ENCODE results near the gene RASSF8. TPM values are rescaled to one million over a fixed set of nuclear protein-coding genes. Genes with fewer than 3 reads are reported as not detected.

The RASSF8 gene
- polyA plus RNA-seq, 3 donors = 78.1 to 92.5 (median 80.7) TPM

DNA sequence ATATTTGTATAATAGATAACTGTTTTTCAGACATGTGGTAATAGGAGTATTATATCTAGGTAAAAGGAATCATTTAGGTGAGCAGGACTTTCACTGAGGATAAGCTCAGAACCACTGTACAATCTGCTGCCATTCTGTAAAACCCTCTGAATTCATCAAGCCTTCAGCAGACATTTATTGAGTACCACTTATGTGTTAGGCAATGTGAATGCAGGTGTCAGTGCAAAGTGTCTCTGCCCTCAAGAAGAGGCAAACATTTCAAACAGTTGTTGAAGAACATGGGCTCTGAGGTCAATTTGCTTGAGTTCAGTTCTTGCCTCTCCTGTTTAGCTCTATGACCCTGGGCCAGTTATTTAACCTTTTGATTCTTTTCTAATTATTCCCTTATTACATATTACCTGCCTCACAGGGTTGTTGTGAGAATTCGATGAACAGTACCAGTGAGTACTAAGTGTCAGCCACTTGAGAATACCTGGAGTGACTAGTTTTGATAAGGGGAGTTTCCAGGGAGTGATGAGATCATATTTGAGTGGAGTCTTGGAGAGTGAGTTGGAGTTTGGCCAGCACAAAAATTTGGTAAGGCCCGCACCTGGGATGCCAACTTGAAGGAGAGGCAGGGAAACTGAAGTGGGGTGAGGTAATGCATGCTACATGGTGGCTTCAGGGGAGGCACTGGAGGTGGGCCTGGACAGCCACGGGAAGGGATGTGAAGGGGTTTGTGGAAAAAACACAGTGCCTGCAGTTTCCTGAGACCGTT is 33.7 kb downstream of the RASSF8 start:
- DNase-seq (ENCODE audit: low read depth in 3 of 3, low spot score in 2 of 3) = no peak

DNA sequence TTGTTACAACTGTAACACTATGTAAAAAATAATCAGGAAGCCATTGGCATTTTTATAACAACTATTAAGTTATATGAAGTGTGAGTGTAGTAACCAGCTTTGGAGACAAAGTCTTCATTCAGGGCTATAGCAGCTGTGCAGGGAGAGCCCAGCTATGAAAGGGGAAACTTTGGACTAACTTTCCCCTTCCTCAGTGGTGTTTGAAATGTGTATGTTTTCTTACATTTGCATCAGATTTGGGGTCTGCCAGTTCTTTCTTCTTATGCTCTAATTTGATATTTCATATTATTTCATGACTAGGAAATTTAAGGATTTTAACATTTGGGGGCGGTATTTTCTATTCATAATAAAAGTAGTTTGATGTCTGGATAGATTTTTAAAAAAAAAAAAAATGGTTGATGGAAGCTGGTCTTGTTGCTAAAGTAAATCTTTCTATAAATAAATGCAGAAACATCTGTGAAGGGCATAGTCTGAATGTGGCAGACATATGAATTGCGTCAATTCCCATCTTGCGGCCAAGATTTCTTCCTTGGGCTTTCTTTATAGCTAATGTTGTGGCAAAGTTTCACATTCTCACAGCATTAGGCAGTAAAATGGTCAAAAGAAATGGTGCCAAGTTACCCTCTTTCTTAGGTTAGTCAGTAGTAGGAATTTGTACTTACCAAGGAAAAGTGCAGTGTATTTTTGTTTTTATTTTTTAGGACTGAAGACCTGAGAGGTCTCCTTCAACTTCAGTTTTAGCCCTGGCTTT is 35.6 kb downstream of the RASSF8 start:
- no peak for DNase-seq (ENCODE audit: low read depth in 3 of 3, low spot score in 2 of 3)

DNA sequence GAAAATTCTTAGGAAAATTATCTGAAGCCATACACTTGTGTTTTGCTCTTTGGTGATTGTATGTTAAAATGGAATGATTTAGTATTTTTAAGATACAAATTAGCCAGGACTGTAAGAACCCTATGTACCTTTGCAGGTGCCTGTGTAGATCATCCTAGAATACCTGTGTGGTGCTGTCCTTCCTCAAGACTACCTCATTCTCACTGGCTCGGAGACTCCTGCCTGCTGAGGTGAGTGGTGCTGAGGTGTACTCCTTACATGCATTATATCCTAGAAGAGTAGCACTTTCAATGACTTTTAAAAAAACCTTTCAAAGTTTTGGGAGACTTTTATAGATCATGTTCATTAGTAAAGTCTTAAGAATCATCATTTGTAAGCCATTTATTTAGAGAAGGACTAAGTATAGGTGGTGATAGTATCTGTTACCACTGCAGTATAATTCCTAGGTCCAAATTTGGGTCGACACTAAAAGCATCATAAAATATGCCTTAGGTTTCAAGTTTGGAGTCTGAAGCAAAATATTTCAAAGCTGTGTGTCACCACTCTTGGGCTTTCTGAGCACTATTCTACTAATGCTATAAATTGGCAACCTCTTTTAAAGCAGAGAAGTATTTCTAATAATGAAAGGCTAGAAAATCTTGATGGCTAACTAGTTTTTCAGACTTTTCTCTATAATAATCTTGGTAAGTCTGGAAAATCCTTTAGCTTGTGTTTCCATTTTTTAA is 36.6 kb downstream of the RASSF8 start:
- DNase-seq (ENCODE audit: low read depth in 3 of 3, low spot score in 2 of 3) = no peak

DNA sequence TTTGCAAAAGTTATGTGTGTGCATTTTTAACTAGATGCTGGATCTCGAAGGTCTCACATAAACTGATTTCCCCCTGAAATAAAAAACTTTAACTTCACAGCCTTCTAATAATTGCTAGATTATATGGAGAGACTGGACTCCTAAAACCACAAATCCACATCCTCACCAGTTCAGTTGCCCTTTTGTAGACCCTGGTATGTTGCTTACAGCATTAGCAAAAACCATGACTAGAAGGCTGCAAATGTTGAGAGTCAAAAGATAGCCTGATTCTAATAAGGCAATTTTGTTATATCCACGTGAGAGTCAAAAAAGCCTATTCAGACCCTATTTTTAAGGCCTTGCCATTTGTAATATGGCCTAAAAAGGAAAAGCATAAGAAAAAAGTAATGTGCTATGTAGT is 37.4 kb downstream of the RASSF8 start:
- no peak for DNase-seq (ENCODE audit: low read depth in 3 of 3, low spot score in 2 of 3)

DNA sequence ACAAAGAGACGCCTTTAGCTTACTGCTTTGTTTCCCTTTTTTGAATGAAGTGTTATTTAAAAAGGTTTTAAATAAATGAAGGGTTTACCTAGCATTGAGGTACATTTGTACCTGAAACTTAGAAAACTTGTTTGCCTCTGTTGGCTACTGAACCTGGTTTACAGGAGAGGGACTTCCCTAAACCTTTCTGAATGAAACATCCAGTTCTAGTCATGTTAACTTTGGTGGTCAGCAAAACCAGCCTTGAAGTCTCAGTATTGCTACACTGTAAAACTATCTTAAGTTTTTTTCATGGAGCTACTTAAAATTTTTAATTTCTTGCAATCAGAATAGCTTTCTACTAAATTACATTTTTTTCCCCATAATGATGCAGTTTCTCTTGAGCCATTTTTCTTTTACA is 38.2 kb downstream of the RASSF8 start:
- DNase-seq (ENCODE audit: low read depth in 3 of 3, low spot score in 2 of 3) = no peak

DNA sequence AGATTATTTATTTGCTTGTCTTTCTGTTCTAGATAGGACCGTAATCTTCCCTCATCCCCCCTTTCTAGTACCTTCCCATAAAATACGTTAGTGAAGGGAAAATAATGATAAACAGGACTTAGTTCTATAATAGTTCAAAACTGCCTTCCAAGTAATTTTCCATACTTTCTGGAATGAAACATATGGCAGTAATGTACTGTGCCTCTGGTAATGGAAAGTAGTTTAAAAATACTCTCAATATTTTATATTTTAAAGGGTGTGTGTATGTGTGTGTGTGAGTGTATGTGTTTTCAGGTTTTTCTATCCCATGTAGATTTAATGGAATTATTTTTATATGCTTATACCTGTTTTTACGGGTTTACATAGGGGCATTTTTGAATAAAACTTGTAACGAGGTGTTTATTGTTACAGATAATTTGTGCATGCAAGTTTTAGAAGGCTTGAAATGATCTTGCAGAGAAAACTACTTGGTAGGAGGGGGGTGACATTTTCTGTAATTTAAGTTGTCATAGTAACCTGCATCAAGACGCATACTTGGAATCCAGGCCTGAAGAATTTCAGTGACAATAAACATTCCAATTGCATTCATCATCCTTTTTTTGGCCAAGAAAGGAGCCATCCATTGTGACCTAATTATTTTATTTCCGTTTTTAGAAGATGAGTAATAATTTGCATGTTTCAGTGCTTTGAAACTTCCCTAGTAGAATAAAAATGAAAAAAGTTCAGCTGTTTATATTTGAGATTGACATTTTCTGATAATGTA is 38.9 kb downstream of the RASSF8 start:
- DNase-seq (ENCODE audit: low read depth in 3 of 3, low spot score in 2 of 3) = no peak

DNA sequence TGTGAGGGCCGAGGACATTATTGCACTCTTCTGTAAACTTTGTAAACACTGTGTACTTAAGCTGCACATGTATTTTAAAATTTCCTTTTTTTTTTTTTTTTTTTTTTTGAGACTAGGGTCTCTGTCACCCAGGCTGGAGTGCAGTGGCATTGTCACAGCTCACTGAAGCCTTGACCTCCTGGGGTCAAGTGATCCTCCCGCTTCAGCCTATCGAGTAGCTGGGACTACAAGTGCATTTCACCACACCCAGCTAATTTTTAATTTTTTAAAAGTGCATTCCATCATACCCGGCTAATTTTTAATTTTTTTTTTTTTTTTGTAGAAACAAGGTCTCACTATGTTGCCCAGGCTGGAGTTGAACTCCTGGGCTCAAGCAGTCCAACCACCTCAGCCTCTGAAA is 42.4 kb downstream of the RASSF8 start:
- DNase-seq (ENCODE audit: low read depth in 3 of 3, low spot score in 2 of 3) = no peak

DNA sequence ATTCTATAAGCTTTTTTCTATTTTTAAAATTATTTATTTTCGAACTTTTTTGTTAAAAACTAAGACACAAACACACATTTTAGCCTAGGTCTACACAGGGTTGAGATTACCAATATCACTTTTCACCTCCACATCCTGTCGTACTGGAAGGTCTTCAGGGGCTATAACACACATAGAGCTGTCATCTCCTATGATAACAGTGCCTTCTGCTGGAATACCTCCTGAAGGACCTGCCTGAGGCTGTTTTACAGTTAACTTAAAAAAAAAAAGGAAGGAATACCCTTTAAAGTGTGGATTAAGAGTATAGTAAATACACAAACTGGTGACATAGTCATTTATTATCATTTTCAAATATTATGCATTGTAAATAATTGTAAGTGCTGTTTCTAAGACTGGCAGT is 43.0 kb downstream of the RASSF8 start:
- DNase-seq (ENCODE audit: low read depth in 3 of 3, low spot score in 2 of 3) = no peak

DNA sequence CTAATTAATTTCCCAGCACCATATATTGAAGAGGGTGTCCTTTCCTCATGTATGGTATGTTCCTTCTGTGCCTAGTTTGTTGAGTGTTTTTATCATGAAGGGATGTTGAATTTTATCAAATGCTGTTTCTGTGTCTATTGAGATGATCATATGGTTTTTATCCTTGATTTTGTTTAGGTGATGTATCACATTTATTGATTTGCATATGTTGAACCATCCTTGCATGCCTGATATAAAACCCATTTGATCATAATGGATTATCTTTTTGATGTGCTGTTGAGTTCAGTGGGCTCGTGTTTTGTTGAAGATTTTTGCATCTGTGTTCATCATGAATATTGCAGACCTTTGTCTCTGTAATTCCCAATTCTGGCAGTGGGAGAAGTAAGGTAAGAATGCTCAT is 44.6 kb downstream of the RASSF8 start:
- no peak for DNase-seq (ENCODE audit: low read depth in 3 of 3, low spot score in 2 of 3)

DNA sequence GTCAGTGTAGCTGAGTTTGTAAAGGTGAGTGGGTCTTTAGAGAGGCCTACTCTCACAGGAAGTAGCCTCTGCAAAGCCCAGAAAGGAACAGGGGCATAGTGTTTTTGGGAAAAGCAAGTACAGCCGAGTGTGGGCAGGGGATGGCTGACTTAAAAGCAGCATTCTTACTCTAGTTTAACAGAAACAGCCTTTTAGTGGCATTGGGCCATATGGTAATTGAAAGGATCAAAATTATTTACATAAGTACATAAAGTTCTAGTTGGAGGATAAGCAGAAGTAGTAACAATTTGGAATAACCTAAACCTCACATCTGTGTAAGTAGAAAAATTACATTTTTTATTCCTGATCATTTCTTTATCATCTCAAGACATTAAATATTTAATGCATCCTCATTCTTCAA is 49.1 kb downstream of the RASSF8 start:
- no peak for DNase-seq (ENCODE audit: low read depth in 3 of 3, low spot score in 2 of 3)

DNA sequence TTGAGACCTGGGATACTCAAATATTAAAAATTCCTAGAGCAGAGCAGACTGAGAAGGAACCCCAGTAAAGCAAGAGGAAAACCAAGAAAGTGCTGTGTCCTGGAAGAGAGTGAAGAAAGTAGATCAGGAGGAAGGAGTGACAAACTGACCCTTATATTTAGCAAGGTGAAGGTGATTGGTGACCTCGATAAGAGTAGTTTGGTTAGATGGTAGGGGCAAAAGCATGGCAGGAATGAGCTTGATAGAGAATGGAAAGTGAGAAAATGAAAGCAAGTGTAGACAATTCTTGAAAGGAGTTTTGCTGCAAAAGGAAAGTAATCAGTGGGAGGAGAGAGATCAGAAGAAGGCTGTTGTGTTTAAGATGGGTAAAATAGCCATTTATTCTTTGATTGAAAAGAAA is 51.1 kb downstream of the RASSF8 start:
- no peak for DNase-seq (ENCODE audit: low read depth in 3 of 3, low spot score in 2 of 3)

DNA sequence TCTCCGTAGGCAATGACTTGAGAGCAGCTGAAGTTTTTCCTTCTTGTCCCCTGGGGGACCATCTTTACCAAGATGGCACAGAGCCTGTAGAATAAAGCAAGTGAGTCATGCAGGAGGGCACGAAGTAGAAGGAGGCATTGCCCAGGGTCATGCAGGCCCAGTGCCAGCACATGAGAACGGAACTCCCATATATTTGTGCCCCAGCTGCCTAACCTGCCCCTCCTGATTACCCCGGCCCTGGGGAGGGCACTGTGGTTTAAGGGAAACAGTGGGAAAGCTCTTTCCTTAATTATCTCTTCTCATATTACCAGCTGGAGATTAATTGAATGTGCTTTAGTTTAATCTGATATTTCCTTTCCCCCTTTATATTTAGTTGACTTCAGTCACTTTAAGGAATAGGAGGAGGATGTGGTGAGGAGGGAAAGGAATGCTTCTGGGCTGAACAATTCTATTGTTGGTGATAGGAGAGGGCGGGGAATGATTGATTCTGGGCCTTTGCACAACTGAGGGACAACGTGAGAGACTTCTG is 51.9 kb downstream of the RASSF8 start:
- no peak for DNase-seq (ENCODE audit: low read depth in 3 of 3, low spot score in 2 of 3)

DNA sequence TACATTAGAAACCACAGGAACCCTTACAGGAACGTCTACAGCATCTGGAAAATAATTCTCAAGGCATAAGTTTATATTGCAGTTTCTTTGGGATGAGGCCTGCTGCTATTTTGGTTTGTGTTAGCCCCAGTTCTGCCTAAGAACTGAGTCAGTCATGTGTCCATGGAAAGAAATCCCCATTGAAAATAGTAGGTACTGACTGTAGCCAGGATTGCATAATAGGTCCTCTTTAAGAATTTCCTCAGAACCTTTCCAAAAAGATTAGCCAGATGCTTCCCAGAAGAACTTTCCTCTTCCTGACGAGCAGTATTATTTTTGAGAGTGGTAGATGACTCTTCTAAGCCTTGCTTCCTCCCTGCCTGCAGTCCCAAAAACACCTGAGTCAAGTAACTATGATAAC is 52.6 kb downstream of the RASSF8 start:
- DNase-seq (ENCODE audit: low read depth in 3 of 3, low spot score in 2 of 3) = no peak

DNA sequence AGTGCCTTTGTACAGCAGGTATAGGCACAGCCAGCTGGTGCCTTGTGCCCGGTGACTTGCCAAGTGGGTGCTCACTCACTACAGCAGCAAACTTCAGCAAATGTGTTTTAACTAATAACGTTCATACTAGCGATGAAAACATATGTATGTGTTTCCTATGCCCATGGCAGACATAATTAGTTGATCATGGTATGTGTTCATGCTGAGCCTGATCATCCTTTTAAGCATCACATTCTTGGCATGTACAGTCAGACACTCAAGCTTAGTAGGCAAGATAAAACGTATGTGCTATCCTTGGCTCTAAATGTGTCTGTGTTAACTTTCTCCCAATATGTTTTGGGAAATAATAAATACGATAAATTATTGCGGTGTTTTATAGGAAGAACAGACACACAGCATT is 55.6 kb downstream of the RASSF8 start:
- no peak for DNase-seq (ENCODE audit: low read depth in 3 of 3, low spot score in 2 of 3)

DNA sequence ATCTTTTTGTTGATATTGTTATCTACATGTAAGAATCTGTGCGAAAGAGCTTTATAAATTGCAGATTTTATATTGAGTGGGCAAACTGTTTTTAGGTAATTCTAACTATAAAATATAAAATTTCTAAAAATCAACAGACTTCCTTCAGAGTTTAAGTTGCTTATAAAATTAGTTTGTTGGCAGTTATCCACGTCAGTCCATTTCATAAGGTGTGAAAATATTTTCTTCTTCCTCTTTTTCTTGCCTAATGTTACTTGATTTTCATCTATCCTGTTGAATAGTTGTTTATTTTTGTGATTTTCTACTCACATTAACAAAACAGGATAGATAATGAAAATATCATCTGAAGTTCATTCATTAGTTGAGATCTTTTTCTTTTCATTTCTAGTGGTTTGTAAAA is 58.0 kb downstream of the RASSF8 start:
- DNase-seq (ENCODE audit: low read depth in 3 of 3, low spot score in 2 of 3) = no peak

DNA sequence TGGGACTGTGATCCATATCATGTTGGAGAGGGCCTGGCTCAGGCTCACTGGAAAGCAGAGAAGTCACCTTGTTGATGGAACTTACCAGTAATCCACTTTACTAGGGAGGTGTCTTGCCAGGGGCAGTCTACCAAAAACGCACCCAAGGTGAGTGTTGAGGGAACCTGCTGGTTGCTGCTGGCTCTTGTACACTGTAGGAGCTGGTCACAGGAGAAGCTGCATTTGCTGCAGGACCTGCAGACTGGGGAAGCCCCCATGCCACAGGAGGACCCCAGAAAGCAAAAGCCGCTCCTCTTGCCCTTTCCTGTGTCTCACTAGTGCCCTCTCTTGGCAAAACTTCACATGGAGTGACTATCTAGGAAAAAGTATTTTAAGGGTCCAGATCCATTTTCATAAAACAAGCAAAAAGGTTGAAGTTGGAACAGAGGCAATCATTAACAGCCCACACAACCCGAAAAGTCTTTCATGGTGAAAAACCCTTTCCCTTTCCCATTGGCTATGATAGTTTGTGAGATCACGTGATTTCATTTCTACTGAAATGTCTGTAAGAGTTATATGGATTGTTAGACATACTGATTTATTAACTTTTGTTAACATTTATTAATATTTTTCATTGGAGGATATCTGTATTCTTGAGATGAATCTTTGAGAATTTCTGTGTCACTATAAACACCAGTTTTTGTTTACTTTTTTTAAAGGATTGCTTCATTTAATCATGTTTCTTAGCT is 59.2 kb downstream of the RASSF8 start:
- DNase-seq (ENCODE audit: low read depth in 3 of 3, low spot score in 2 of 3) = no peak

DNA sequence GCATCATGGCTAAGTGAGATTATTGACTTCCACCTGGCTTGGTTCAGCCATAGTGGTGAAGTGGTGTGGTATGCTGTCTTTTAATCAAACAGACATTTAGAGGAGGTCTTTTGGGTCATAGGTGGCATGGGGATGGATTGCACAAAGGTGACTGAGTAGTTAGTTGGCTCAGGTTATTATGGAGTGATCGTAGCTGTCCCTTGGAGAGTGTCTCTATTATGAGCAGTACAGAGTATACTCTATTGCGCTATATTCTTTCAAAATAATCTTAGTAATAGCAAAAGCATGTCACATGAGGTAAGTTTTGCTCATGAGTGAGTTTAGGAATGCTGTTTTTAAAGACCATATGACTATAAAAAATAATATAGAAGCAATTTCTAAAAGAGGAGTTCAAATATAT is 60.4 kb downstream of the RASSF8 start:
- no peak for DNase-seq (ENCODE audit: low read depth in 3 of 3, low spot score in 2 of 3)

DNA sequence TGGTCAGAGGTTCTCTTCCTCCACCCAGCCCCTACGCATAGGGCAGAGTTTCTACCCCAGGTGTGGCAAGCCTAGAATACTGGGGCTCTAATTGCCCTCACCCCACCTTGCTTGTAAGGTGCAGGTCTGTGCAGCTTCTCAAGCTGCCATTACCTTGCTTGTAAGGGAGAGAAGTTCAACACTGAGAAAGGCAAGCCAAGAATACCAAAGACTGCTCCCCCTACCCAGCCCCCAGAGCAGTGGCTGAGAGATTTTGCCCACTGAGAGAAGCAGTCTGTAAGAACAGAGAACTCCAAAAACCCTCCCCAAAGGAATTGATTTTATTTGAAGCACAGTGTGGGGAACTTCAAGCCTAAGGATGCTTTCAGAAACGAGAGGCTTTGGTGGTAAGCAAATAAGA is 63.1 kb downstream of the RASSF8 start:
- no peak for DNase-seq (ENCODE audit: low read depth in 3 of 3, low spot score in 2 of 3)

DNA sequence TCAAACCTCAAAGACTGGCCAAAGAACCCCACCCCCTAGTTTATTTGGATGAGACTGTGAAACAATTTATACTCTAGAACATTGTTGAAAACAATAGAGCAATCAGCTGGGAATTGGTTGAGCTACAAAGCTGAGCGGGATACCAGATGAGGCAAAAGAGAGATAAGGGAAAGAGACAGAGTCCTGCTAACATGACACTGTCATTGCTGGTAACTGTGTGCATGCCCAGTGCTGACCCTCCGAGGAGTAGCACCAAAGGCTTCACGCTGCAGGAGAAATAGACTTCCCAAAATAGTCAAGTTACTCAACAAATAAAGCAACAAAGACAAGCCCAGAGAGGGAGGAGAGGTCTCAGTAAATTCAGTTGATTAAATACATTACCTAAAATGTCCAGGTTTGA is 63.6 kb downstream of the RASSF8 start:
- DNase-seq (ENCODE audit: low read depth in 3 of 3, low spot score in 2 of 3) = no peak

DNA sequence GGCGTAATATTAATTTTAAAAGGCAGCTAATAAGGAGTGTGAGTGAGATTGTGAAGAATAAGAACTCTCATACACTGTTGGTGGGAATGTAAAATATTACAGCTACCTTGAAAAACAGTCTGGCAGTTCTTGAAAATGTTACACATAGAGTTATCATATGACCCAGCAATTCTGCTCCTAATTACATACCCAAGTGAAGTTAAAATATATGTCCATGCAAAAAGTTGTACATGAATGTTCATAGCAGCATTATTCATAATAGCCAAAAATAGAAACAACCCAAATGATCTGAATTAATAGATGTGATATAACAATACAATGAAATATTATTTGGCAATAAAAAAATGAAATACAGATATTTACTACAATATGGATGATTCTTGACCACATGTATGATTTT is 68.2 kb downstream of the RASSF8 start:
- no peak for DNase-seq (ENCODE audit: low read depth in 3 of 3, low spot score in 2 of 3)
